IMR-90 (cell line): ENCODE data around the gene TCN1. TPM values are rescaled to one million over a fixed set of nuclear protein-coding genes. Genes with fewer than 3 reads are reported as not detected.

Experiments
- ATAC-seq: fragments of 200-7000 bp; cut with Tn5 transposase; 2 replicates; pipeline ENCODE4 v1.9.1; 2020; ENCODE audit warnings: low read depth, mild to moderate bottlenecking, moderate library complexity
- BruUV-seq: library from RNA; stranded (reverse); fragments of 400-500 nt; replicated peaks from 2 replicates; lab custom pipeline; 2021; lab: Mats Ljungman, UMichigan
- CTCF ChIA-PET: fragments of 300-600 bp; formaldehyde crosslinking; extraction: SDS; loops from one replicate; lab custom pipeline; 2021; ENCODE audit warnings: antibody characterized with exemption; lab: Yijun Ruan, JAX
- POLR2A ChIA-PET: fragments of 300-600 bp; sonication (Branson Sonifier 250); formaldehyde crosslinking; loops from one replicate; lab custom pipeline; 2022; ENCODE audit warnings: antibody characterized with exemption; ENCODE audit not compliant: unreplicated experiment; lab: Charles Lee
- DNase-seq: peaks from one replicate; pipeline ENCODE4 v3.0.0; 2013
- H2AFZ ChIP-seq: replicated peaks from 2 replicates; pipeline ENCODE3; 2013; ENCODE audit warnings: low read length, mild to moderate bottlenecking; ENCODE audit not compliant: poor library complexity
- H2AK5ac ChIP-seq: 2 replicates; pipeline ENCODE4 v1.6.1; 2013; ENCODE audit warnings: low read depth, low read length, inconsistent platforms
- H2AK9ac ChIP-seq: replicated peaks from 2 replicates; pipeline ENCODE3; 2013; ENCODE audit warnings: mild to moderate bottlenecking, low read depth, low read length, moderate library complexity; ENCODE audit not compliant: poor library complexity
- H2BK120ac ChIP-seq: 2 replicates; pipeline ENCODE4 v1.6.1; 2013; ENCODE audit warnings: low read depth, low read length, inconsistent platforms
- H2BK15ac ChIP-seq: 3 replicates; pipeline ENCODE4 v1.6.1; 2013; ENCODE audit warnings: low read depth, low read length, inconsistent platforms
- H2BK20ac ChIP-seq: 2 replicates; pipeline ENCODE4 v1.6.1; 2013; ENCODE audit warnings: low read depth, mild to moderate bottlenecking, inconsistent platforms, low read length, moderate library complexity
- H2BK5ac ChIP-seq: 2 replicates; pipeline ENCODE4 v1.6.1; 2013; ENCODE audit warnings: mild to moderate bottlenecking, low read depth, low read length, inconsistent platforms; ENCODE audit not compliant: poor library complexity, severe bottlenecking
- H3K14ac ChIP-seq: replicated peaks from 2 replicates; pipeline ENCODE4 v1.6.1; 2013; ENCODE audit warnings: low read depth, low read length, inconsistent platforms
- H3K18ac ChIP-seq: 2 replicates; pipeline ENCODE4 v1.6.1; 2013; ENCODE audit warnings: low read depth, low read length, control low read depth
- H3K23ac ChIP-seq: 2 replicates; pipeline ENCODE4 v1.6.1; 2013; ENCODE audit warnings: low read depth, low read length, inconsistent platforms
- H3K27ac ChIP-seq: 2 replicates; pipeline ENCODE4 v1.5.1; 2013; ENCODE audit warnings: mild to moderate bottlenecking, control low read depth, low read length; ENCODE audit not compliant: insufficient read depth
- H3K27me3 ChIP-seq: 2 replicates; pipeline ENCODE4 v1.6.1; 2013; ENCODE audit warnings: low read length; ENCODE audit not compliant: control insufficient read depth, insufficient read depth
- H3K36me3 ChIP-seq: 2 replicates; pipeline ENCODE4 v1.6.1; 2013; ENCODE audit warnings: low read length, mixed read lengths; ENCODE audit not compliant: control insufficient read depth, insufficient read depth
- H3K4ac ChIP-seq: 2 replicates; pipeline ENCODE4 v1.6.1; 2013; ENCODE audit warnings: low read depth, low read length, inconsistent platforms
- H3K4me1 ChIP-seq: 2 replicates; pipeline ENCODE4 v1.6.1; 2013; ENCODE audit warnings: low read length, mixed read lengths; ENCODE audit not compliant: control insufficient read depth, insufficient read depth
- H3K4me2 ChIP-seq: 2 replicates; pipeline ENCODE4 v1.6.1; 2013; ENCODE audit warnings: low read depth, mild to moderate bottlenecking, control low read depth, low read length, moderate library complexity
- H3K4me3 ChIP-seq: 2 replicates; pipeline ENCODE4 v1.5.1; 2013; ENCODE audit warnings: low read depth, mild to moderate bottlenecking, control low read depth, low read length, moderate library complexity; ENCODE audit not compliant: insufficient read depth
- H3K56ac ChIP-seq: 2 replicates; pipeline ENCODE4 v1.6.1; 2013; ENCODE audit warnings: low read length, inconsistent platforms; ENCODE audit not compliant: insufficient read depth; ENCODE audit errors: extremely low read depth
- H3K79me1 ChIP-seq, 2 experiments: 2 replicates each; pipeline ENCODE4 v1.6.1; 2013; ENCODE audit warnings: low read length in 2 of 2, inconsistent platforms in 1 of 2, low read depth in 1 of 2
- H3K9ac ChIP-seq: 2 replicates; pipeline ENCODE4 v1.6.1; 2013; ENCODE audit warnings: low read depth, low read length, control low read depth
- H3K9me1 ChIP-seq: 2 replicates; pipeline ENCODE4 v1.6.1; 2013; ENCODE audit warnings: low read length, inconsistent platforms; ENCODE audit not compliant: insufficient read depth
- H3K9me3 ChIP-seq: 2 replicates; pipeline ENCODE4 v1.6.1; 2013; ENCODE audit warnings: low read length; ENCODE audit not compliant: control insufficient read depth, insufficient read depth
- H4K20me1 ChIP-seq: 2 replicates; pipeline ENCODE4 v1.6.1; 2013; ENCODE audit warnings: low read length, inconsistent platforms; ENCODE audit not compliant: insufficient read depth
- H4K5ac ChIP-seq: 2 replicates; pipeline ENCODE4 v1.6.1; 2013; ENCODE audit warnings: mild to moderate bottlenecking, low read depth, low read length, control low read depth
- H4K8ac ChIP-seq, 2 experiments: 2 replicates each; pipeline ENCODE4 v1.6.1; 2013; ENCODE audit warnings: low read depth in 2 of 2, low read length in 2 of 2, control low read depth in 1 of 2, inconsistent platforms in 1 of 2
- H4K91ac ChIP-seq: 2 replicates; pipeline ENCODE4 v1.6.1; 2013; ENCODE audit warnings: low read depth, low read length, inconsistent platforms; ENCODE audit not compliant: insufficient read depth
- BHLHE40 ChIP-seq: fragments of 150-350 bp; IDR thresholded peaks from 2 replicates; pipeline ENCODE4 v1.6.1; 2016; ENCODE audit warnings: mild to moderate bottlenecking, low read depth, low read length
- CHD1 ChIP-seq: IDR thresholded peaks from 2 replicates; pipeline ENCODE4 v1.6.1; 2012; ENCODE audit warnings: low read depth, low read length, improper control_type of control experiment
- MAZ ChIP-seq: IDR thresholded peaks from 2 replicates; pipeline ENCODE4 v1.6.1; 2012; ENCODE audit warnings: low read depth, mild to moderate bottlenecking, low read length, improper control_type of control experiment, moderate library complexity, borderline replicate concordance
- MXI1 ChIP-seq: IDR thresholded peaks from 2 replicates; pipeline ENCODE4 v1.6.1; 2012; ENCODE audit warnings: low read depth, mild to moderate bottlenecking, low read length, moderate library complexity, borderline replicate concordance
- NFE2L2 ChIP-seq: fragments of 150-350 bp; IDR thresholded peaks from 2 replicates; pipeline ENCODE4 v1.6.1; 2016; ENCODE audit warnings: low read depth, mild to moderate bottlenecking, low read length
- POLR2A ChIP-seq: IDR thresholded peaks from 2 replicates; pipeline ENCODE4 v1.6.1; 2012; ENCODE audit warnings: mild to moderate bottlenecking, low read depth, low read length
- RCOR1 ChIP-seq: IDR thresholded peaks from 2 replicates; pipeline ENCODE4 v1.6.1; 2012; ENCODE audit warnings: mild to moderate bottlenecking, low read length, improper control_type of control experiment; ENCODE audit not compliant: insufficient replicate concordance
- RFX5 ChIP-seq: IDR thresholded peaks from 2 replicates; pipeline ENCODE4 v1.8.0; 2012; ENCODE audit warnings: low read depth, mild to moderate bottlenecking, low read length, moderate library complexity
- SMC3 ChIP-seq: fragments of 150-350 bp; IDR thresholded peaks from 2 replicates; pipeline ENCODE4 v1.6.1; 2016; ENCODE audit warnings: low read depth, mild to moderate bottlenecking, antibody characterized with exemption, low read length, moderate library complexity
- USF2 ChIP-seq: fragments of 150-350 bp; IDR thresholded peaks from 2 replicates; pipeline ENCODE4 v1.6.1; 2017; ENCODE audit warnings: mild to moderate bottlenecking, antibody characterized with exemption, low read length, low read depth
- WGBS, 2 experiments: methylation state at CpG; one replicate each; pipeline versions ENCODE4 v1.1.5 to v1.1.7; 2013; ENCODE audit warnings: missing lambda C conversion rate in 2 of 2; ENCODE audit not compliant: insufficient read length in 1 of 2; ENCODE audit errors: extremely low coverage in 2 of 2; 5-methylcytosine and 5-hydroxymethylcytosine counted together
- dilution Hi-C: fragments of 300-500 bp; cut with HindIII; formaldehyde crosslinking; loops from one replicate; pipeline ENCODE4 v1.14.3; 2018; ENCODE audit warnings: low sequenced_read_pairs; ENCODE audit not compliant: unreplicated experiment
- in situ Hi-C: fragments of 300-500 bp; cut with MboI; formaldehyde crosslinking; loops from 3 replicates; pipeline ENCODE4 v1.14.3; 2019; ENCODE audit warnings: low sequenced_read_pairs, inconsistent platforms, mixed read lengths
- intact Hi-C: fragments of 100-400 bp; cut with micrococcal nuclease; formaldehyde crosslinking; loops from 2 replicates; pipeline ENCODE4 v1.10.0; 2022
- polyA plus RNA-seq, 3 experiments: library from polyadenylated mRNA; depleted of rRNA; stranded (reverse); fragments of >200 nt; gene quantifications; 2 replicates each; pipeline ENCODE4 v1.2.3, GENCODE V29; 2012; ENCODE audit warnings: low replicate concordance in 1 of 3
- total RNA-seq: library from RNA; depleted of rRNA; stranded (reverse); fragments of >200 nt; gene quantifications from 2 replicates; pipeline ENCODE4 v1.2.3, GENCODE V29; 2012
- TF ChIP-seq, protein P1 (sequence below): conservative IDR thresholded peaks from 2 replicates; pipeline ENCODE4 v1.5.1; 2012; ENCODE audit warnings: mild to moderate bottlenecking, low read depth, low read length, improper control_type of control experiment

The TCN1 gene
- total and polyA plus RNA-seq, 2 of the 4 experiments (the other 2 are of a cell fraction): not detected

DNA sequence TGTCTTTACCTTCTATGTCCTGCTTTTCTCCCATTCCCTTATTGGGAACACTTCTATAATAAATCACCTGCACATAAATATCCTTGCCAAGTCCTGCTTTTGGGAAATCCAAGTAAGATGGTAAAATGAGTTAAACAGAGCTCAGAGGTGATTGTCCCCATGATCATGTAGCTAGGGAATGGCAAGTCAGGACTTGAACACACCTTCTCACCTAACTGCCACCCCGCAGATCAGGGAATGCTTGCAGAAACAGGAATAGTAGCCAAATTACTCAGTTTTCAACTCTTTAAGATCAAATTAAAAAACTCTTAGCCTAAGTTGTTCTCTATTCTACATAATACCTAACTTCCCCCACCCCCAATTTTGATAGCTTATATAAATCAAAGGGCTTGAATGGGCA, 28.3 kb upstream of the TCN1 start:
- H3K27me3 ChIP-seq: no peaks in the 10 kb centered on the region
- H2AFZ ChIP-seq: no peak overlapping the region
- no peak overlapping the region for H3K4ac ChIP-seq
- ATAC-seq (no peak), DNase-seq (no peak)
- intact Hi-C loops: no loop called here
- no peak overlapping the region for H2BK20ac ChIP-seq
- no peak overlapping the region for H3K4me2 ChIP-seq
- no peaks in the 10 kb centered on the region; the same call in 1 of the 2 replicates for H3K9me3 ChIP-seq
- H4K91ac ChIP-seq: no peak overlapping the region
- no peak overlapping the region for H2BK120ac ChIP-seq
- H4K5ac ChIP-seq: no peak overlapping the region
- H3K9ac ChIP-seq: no peak overlapping the region
- no peaks in the 10 kb centered on the region for H3K36me3 ChIP-seq
- no peak overlapping the region for H2BK15ac ChIP-seq
- TF ChIP-seq, protein P1, sequence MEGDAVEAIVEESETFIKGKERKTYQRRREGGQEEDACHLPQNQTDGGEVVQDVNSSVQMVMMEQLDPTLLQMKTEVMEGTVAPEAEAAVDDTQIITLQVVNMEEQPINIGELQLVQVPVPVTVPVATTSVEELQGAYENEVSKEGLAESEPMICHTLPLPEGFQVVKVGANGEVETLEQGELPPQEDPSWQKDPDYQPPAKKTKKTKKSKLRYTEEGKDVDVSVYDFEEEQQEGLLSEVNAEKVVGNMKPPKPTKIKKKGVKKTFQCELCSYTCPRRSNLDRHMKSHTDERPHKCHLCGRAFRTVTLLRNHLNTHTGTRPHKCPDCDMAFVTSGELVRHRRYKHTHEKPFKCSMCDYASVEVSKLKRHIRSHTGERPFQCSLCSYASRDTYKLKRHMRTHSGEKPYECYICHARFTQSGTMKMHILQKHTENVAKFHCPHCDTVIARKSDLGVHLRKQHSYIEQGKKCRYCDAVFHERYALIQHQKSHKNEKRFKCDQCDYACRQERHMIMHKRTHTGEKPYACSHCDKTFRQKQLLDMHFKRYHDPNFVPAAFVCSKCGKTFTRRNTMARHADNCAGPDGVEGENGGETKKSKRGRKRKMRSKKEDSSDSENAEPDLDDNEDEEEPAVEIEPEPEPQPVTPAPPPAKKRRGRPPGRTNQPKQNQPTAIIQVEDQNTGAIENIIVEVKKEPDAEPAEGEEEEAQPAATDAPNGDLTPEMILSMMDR: no peak
- TF ChIP-seq SMC3: no peak
- no peak for TF ChIP-seq POLR2A
- TF ChIP-seq RCOR1: no peak
- TF ChIP-seq NFE2L2: no peak
- no peak for TF ChIP-seq MAZ
- TF ChIP-seq MXI1: no peak
- TF ChIP-seq CHD1: no peak
- no peak for TF ChIP-seq BHLHE40
- TF ChIP-seq USF2: no peak
- TF ChIP-seq RFX5: no peak
- H3K18ac ChIP-seq: no peak overlapping the region
- CTCF ChIA-PET: interaction anchor here (0.6 kb wide), 1 partner anchor 742 kb away, joined by 4 read pairs; no protein-coding TSS in a partner anchor
- H3K9me1 ChIP-seq: no peaks in the 10 kb centered on the region
- no peak overlapping the region for H3K27ac ChIP-seq
- no peaks in the 10 kb centered on the region for H3K79me1 ChIP-seq
- no peak overlapping the region for H3K4me3 ChIP-seq
- H4K20me1 ChIP-seq: no peaks in the 10 kb centered on the region
- dilution Hi-C loops: no loop called here
- no peak overlapping the region for H2AK9ac ChIP-seq
- in situ Hi-C loops: no loop called here
- WGBS, 2 experiments: no CpG with 5 or more reads among the region's 1 CpG
- POLR2A ChIA-PET: no interaction called here
- H3K56ac ChIP-seq: no peak overlapping the region
- H4K8ac ChIP-seq: no peak overlapping the region
- no TSS peak for BruUV-seq
- H3K4me1 ChIP-seq: no peaks in the 10 kb centered on the region
- H3K14ac ChIP-seq: no peak overlapping the region
- no peak overlapping the region for H2BK5ac ChIP-seq
- no peak overlapping the region for H2AK5ac ChIP-seq
- H3K23ac ChIP-seq: no peak overlapping the region
